SK-N-SH (cell line): Measurements from ENCODE around the gene SIGLEC6. TPM values are rescaled to one million over a fixed set of nuclear protein-coding genes. Genes with fewer than 3 reads are reported as not detected.
"Not testable (repeated sequence)": the region's sequence is repeated elsewhere in the genome, so short reads cannot be mapped to it uniquely, and the experiment has no call there.

Experiments used
- CTCF ChIA-PET: fragments of 300-600, 350-600 bp; formaldehyde crosslinking; extraction: SDS; loops from one replicate; lab custom pipeline; 2021; lab: Yijun Ruan, JAX
- POLR2A ChIA-PET: fragments of 350-600 bp; sonication (Branson Sonifier 250); formaldehyde crosslinking; extraction: SDS; loops from one replicate; lab custom pipeline; 2020; ENCODE audit warnings: antibody characterized with exemption, inconsistent platforms; lab: Yijun Ruan, JAX
- DNase-seq: peaks from one replicate; pipeline ENCODE4 v3.0.0; 2012
- H2AFZ ChIP-seq: fragments of 200-600 bp; sonication (generic); 2 replicates; pipeline ENCODE4 v1.8.1; 2016; ENCODE audit warnings: antibody characterized with exemption, mild to moderate bottlenecking, low read depth
- H3F3A ChIP-seq: fragments of 200-600 bp; sonication (generic); replicated peaks from 2 replicates; pipeline ENCODE3; 2016; ENCODE audit warnings: antibody characterized with exemption, mild to moderate bottlenecking; ENCODE audit not compliant: insufficient read depth
- H3K27ac ChIP-seq, 2 experiments: fragments of 200-500 bp in 1 of 2; fragments of 200-600 bp in 1 of 2; sonication (Bioruptor generic) in 1 of 2; sonication (generic), shearing (Covaris generic) in 1 of 2; 2 replicates each; pipeline versions ENCODE4 v1.5.1 to v1.6.1; 2014 to 2016; ENCODE audit warnings: low read depth in 2 of 2, inconsistent platforms in 1 of 2, low read length in 1 of 2, mild to moderate bottlenecking in 1 of 2, mixed read lengths in 1 of 2
- H3K27me3 ChIP-seq: fragments of 200-600 bp; sonication (generic), shearing (Covaris generic); 2 replicates; pipeline ENCODE4 v1.6.1; 2016; ENCODE audit warnings: mixed run types; ENCODE audit not compliant: insufficient read depth
- H3K36me3 ChIP-seq, 2 experiments: fragments of 200-500 bp in 1 of 2; fragments of 200-600 bp in 1 of 2; sonication (Bioruptor generic) in 1 of 2; sonication (generic) in 1 of 2; replicated peaks in 1 of 2; 2 replicates each; pipeline versions ENCODE3 to v1.5.1; 2014 to 2016; ENCODE audit warnings: low read length in 1 of 2, mild to moderate bottlenecking in 1 of 2; ENCODE audit not compliant: insufficient read depth in 2 of 2, control insufficient read depth in 1 of 2
- H3K4me1 ChIP-seq, 2 experiments: fragments of 200-500 bp in 1 of 2; fragments of 200-600 bp in 1 of 2; sonication (Bioruptor generic) in 1 of 2; sonication (generic), shearing (Covaris generic) in 1 of 2; 2 replicates each; pipeline versions ENCODE4 v1.5.1 to v1.6.1; 2014 to 2016; ENCODE audit warnings: low read depth in 1 of 2, low read length in 1 of 2, mixed run types in 1 of 2; ENCODE audit not compliant: insufficient read depth in 2 of 2, control insufficient read depth in 1 of 2
- H3K4me2 ChIP-seq: fragments of 200-600 bp; sonication (generic), shearing (Covaris generic); 2 replicates; pipeline ENCODE4 v1.6.1; 2017; ENCODE audit warnings: mixed run types
- H3K4me3 ChIP-seq, 2 experiments: fragments of 200-500 bp in 1 of 2; fragments of 200-600 bp in 1 of 2; sonication (Bioruptor generic) in 1 of 2; sonication (generic), shearing (Covaris generic) in 1 of 2; 2 replicates each; pipeline versions ENCODE4 v1.5.1 to v1.8.1; 2014 to 2016; ENCODE audit warnings: low read depth in 2 of 2, inconsistent platforms in 1 of 2, low read length in 1 of 2, mild to moderate bottlenecking in 1 of 2, mixed read lengths in 1 of 2, moderate library complexity in 1 of 2
- H3K79me2 ChIP-seq: fragments of 200-600 bp; sonication (generic); 2 replicates; pipeline ENCODE4 v1.8.1; 2017; ENCODE audit warnings: mild to moderate bottlenecking; ENCODE audit not compliant: insufficient read depth
- H3K9ac ChIP-seq: fragments of 200-600 bp; sonication (generic); 2 replicates; pipeline ENCODE4 v1.6.1; 2017; ENCODE audit warnings: mixed run types
- H3K9me2 ChIP-seq: fragments of 200-600 bp; sonication (generic); 2 replicates; pipeline ENCODE4 v1.6.1; 2017; ENCODE audit warnings: mixed run types
- H3K9me3 ChIP-seq: fragments of 200-600 bp; sonication (generic); 2 replicates; pipeline ENCODE4 v1.6.1; 2017; ENCODE audit warnings: mixed run types, mild to moderate bottlenecking, moderate library complexity
- H4K20me1 ChIP-seq: fragments of 200-600 bp; sonication (generic); 2 replicates; pipeline ENCODE4 v1.6.1; 2017; ENCODE audit warnings: mild to moderate bottlenecking, mixed run types; ENCODE audit not compliant: insufficient read depth
- CTCF ChIP-seq: fragments of 200-600 bp; sonication (generic); IDR thresholded peaks from 2 replicates; pipeline ENCODE4 v1.6.1; 2017; ENCODE audit warnings: antibody characterized with exemption, mild to moderate bottlenecking, moderate library complexity
- EP300 ChIP-seq, 2 experiments: IDR thresholded peaks; 2 replicates each; pipeline versions ENCODE4 v1.4.0 to v1.6.1; 2012; ENCODE audit warnings: borderline replicate concordance in 1 of 2, low read depth in 1 of 2, low read length in 1 of 2
- FOSL2 ChIP-seq: IDR thresholded peaks from 2 replicates; pipeline ENCODE4 v1.4.0; 2012; ENCODE audit warnings: low read depth, mild to moderate bottlenecking, moderate library complexity, borderline replicate concordance
- FOXJ3 ChIP-seq: sonication (generic); formaldehyde crosslinking; IDR thresholded peaks from 2 replicates; pipeline ENCODE4 v1.5.1; 2020; ENCODE audit warnings: mild to moderate bottlenecking, missing genetic modification reagents
- FOXM1 ChIP-seq: IDR thresholded peaks from 2 replicates; pipeline ENCODE4 v1.4.0; 2012; ENCODE audit warnings: low read depth, mild to moderate bottlenecking
- GATA2 ChIP-seq: sonication (generic); formaldehyde crosslinking; IDR thresholded peaks from 2 replicates; pipeline ENCODE4 v1.5.0; 2020; ENCODE audit warnings: mild to moderate bottlenecking, missing genetic modification reagents
- JUND ChIP-seq: IDR thresholded peaks from 2 replicates; pipeline ENCODE4 v1.4.0; 2012
- MXI1 ChIP-seq: IDR thresholded peaks from 2 replicates; pipeline ENCODE4 v1.6.1; 2012; ENCODE audit warnings: mild to moderate bottlenecking, low read depth, low read length, improper control_type of control experiment
- NRF1 ChIP-seq: IDR thresholded peaks from 2 replicates; pipeline ENCODE4 v1.6.1; 2012; ENCODE audit warnings: low read depth, mild to moderate bottlenecking, low read length
- RAD21 ChIP-seq: IDR thresholded peaks from 2 replicates; pipeline ENCODE4 v1.6.1; 2012; ENCODE audit warnings: mild to moderate bottlenecking, low read length
- RFX5 ChIP-seq: IDR thresholded peaks from 2 replicates; pipeline ENCODE4 v1.6.1; 2012; ENCODE audit warnings: mild to moderate bottlenecking, improper control_type of control experiment, low read length
- SIN3A ChIP-seq: IDR thresholded peaks from 2 replicates; pipeline ENCODE4 v1.6.1; 2012; ENCODE audit warnings: low read depth, mild to moderate bottlenecking, low read length, moderate library complexity, borderline replicate concordance
- SMC3 ChIP-seq: IDR thresholded peaks from 2 replicates; pipeline ENCODE4 v1.6.1; 2012; ENCODE audit warnings: low read depth, low read length, improper control_type of control experiment
- TAF1 ChIP-seq: IDR thresholded peaks from 2 replicates; pipeline ENCODE4 v1.6.1; 2012; ENCODE audit warnings: low read depth, mild to moderate bottlenecking, low read length, moderate library complexity, borderline replicate concordance
- TCF12 ChIP-seq: IDR thresholded peaks from 2 replicates; pipeline ENCODE4 v1.4.0; 2012
- USF1 ChIP-seq: IDR thresholded peaks from 2 replicates; pipeline ENCODE4 v1.4.0; 2012; ENCODE audit warnings: low read depth, borderline replicate concordance
- WGBS: methylation state at CpG from one replicate; pipeline ENCODE4 v1.1.6; 2017; ENCODE audit warnings: low lambda C conversion rate; 5-methylcytosine and 5-hydroxymethylcytosine counted together
- polyA plus RNA-seq, 3 experiments: library from polyadenylated mRNA; depleted of rRNA; stranded (reverse); fragments of >200 nt; gene quantifications; 2 replicates each; pipeline ENCODE4 v1.2.3, GENCODE V29; 2012

Gene SIGLEC6
- polyA plus RNA-seq, 1 of the 3 experiments (the other 2 are of a cell fraction): not detected

GRCh38 chr19:51503286-51503817 lies 28.1 kb downstream of the SIGLEC6 start:
- H3K4me2 ChIP-seq: no peak overlapping the region
- peaks cover 10% of the 10 kb centered on the region; the same call in 1 of the 2 replicates for H3K27me3 ChIP-seq
- no peaks in the 10 kb centered on the region for H3F3A ChIP-seq
- H3K36me3 ChIP-seq: no peaks in the 10 kb centered on the region
- H3K27ac ChIP-seq: no peak overlapping the region
- no peaks in the 10 kb centered on the region for H3K79me2 ChIP-seq
- no peaks in the 10 kb centered on the region for H3K9me2 ChIP-seq
- no peaks in the 10 kb centered on the region for H3K4me1 ChIP-seq
- H4K20me1 ChIP-seq: no peaks in the 10 kb centered on the region
- no peak for DNase-seq
- no peak for TF ChIP-seq NRF1
- no peak for TF ChIP-seq FOSL2
- TF ChIP-seq, all 33 proteins: peak for 0
- Histone ChIP-seq H3K9ac (no peak overlapping the region), H3K9me3 (no peaks in the 10 kb centered on the region), H2AFZ (no peak overlapping the region), H3K4me3 (no peak overlapping the region)
- ChIA-PET POLR2A (no interaction called here), CTCF (interaction anchor here (1.4 to 2.5 kb wide), 2 partner anchors 12 to 31 kb away, joined by 4 to 12 read pairs; no protein-coding TSS in a partner anchor)
- 2% methylated on average over 5 of the region's 5 CpGs for WGBS

GRCh38 chr19:51501594-51502263 lies 29.7 kb downstream of the SIGLEC6 start, which contains the start of gene SIGLEC12:
TSS of gene SIGLEC12 (minus strand) at chr19:51501800. CDS start at chr19:51501733, 67 bp downstream.
- POLR2A ChIA-PET: no interaction called here
- H3F3A ChIP-seq: no peaks in the 10 kb centered on the region
- no peaks in the 10 kb centered on the region for H3K36me3 ChIP-seq
- H4K20me1 ChIP-seq: no peaks in the 10 kb centered on the region
- no peaks in the 10 kb centered on the region for H3K9me2 ChIP-seq
- H3K79me2 ChIP-seq: no peaks in the 10 kb centered on the region
- TF ChIP-seq FOXM1 (no peak), FOSL2 (no peak), MXI1 (no peak), SMC3 (no peak), TAF1 (no peak), GATA2 (CRISPR knock-in tag) (no peak), TCF12 (no peak), RFX5 (no peak), CTCF (no peak), RAD21 (no peak), FOXJ3 (CRISPR knock-in tag) (no peak), NRF1 (no peak), EP300 (IDR thresholded peaks at IDR 0.05; ENCODE audit: borderline replicate concordance in 1 of 2, low read depth in 1 of 2, low read length in 1 of 2) (no peak), JUND (no peak), USF1 (no peak), SIN3A (no peak)
- CTCF ChIA-PET: no interaction called here
- no peaks in the 10 kb centered on the region for H3K4me1 ChIP-seq
- H2AFZ ChIP-seq: no peak within 1 kb of the TSS
- no peak within 1 kb of the TSS for H3K4me3 ChIP-seq
- H3K27ac ChIP-seq: no peak within 1 kb of the TSS
- no peak for DNase-seq
- H3K9me3 ChIP-seq: no peaks in the 10 kb centered on the region
- H3K27me3 ChIP-seq: peaks cover 6% of the 10 kb centered on the region; the same call in 1 of the 2 replicates
- no peak within 1 kb of the TSS for H3K9ac ChIP-seq
- 13% methylated on average over 6 of the region's 12 CpGs for WGBS
- H3K4me2 ChIP-seq: no peak within 1 kb of the TSS

- DNase-seq, H3K9ac ChIP-seq, H4K20me1 ChIP-seq, H3K9me2 ChIP-seq, H3K4me1 ChIP-seq, H3F3A ChIP-seq, POLR2A ChIA-PET, CTCF ChIA-PET, H3K9me3 ChIP-seq, H3K27me3 ChIP-seq, H3K36me3 ChIP-seq, H2AFZ ChIP-seq, H3K27ac ChIP-seq, H3K79me2 ChIP-seq, H3K4me2 ChIP-seq, H3K4me3 ChIP-seq: not testable (repeated sequence)
- WGBS: 12% methylated on average over 5 of the region's 8 CpGs
Observed at GRCh38 chr19:51500931-51501330, 30.5 kb downstream of the SIGLEC6 start.
